Upper lobe of left lung (tissue), 4 donors: ENCODE data around the gene STK35.

Source experiments
- CTCF ChIP-seq, 6 experiments: fragments of 450-650 bp in 4 of 6; fragments of 200-600 bp in 2 of 6; sonication (generic) in 2 of 6; IDR thresholded peaks; one replicate each; pipeline ENCODE4 v1.5.1; 2016 to 2019; ENCODE audit warnings: antibody characterized with exemption in 6 of 6
- EP300 ChIP-seq, 4 donors: sonication (generic); formaldehyde crosslinking; IDR thresholded peaks; one replicate each; pipeline ENCODE4 v1.5.1; 2017; ENCODE audit warnings: antibody characterized with exemption in 4 of 4, control low read depth in 2 of 4
- POLR2A ChIP-seq, 4 donors: fragments of 450-650 bp; IDR thresholded peaks; one replicate each; pipeline ENCODE4 v1.5.1; 2016 to 2017; ENCODE audit warnings: antibody characterized with exemption in 4 of 4, mild to moderate bottlenecking in 2 of 4

GRCh38 chr20:2135013-2135412 lies 33.4 kb downstream of the STK35 start:
- no peak for TF ChIP-seq EP300 (IDR thresholded peaks at IDR 0.05)
- no peak for TF ChIP-seq CTCF (IDR thresholded peaks at IDR 0.05)
- no peak for TF ChIP-seq POLR2A (IDR thresholded peaks at IDR 0.05)
